Lower leg skin (tissue), 4 donors: Measurements from ENCODE around the gene JAKMIP2. TPM values are rescaled to one million over a fixed set of nuclear protein-coding genes. Genes with fewer than 3 reads are reported as not detected.

Experiments used
- DNase-seq, 2 donors: peaks; one replicate each; pipeline ENCODE4 v3.0.0-alpha.2; 2019; ENCODE audit warnings: low spot score in 2 of 2
- H3K4me3 ChIP-seq: fragments of 200-600 bp; sonication (generic); 2 replicates; pipeline ENCODE4 v1.5.1; 2017; ENCODE audit warnings: mild to moderate bottlenecking, low read depth; ENCODE audit not compliant: poor library complexity, severe bottlenecking
- POLR2A ChIP-seq, 2 donors: fragments of 450-650 bp; IDR thresholded peaks; one replicate each; pipeline ENCODE4 v1.6.1; 2016 to 2017; ENCODE audit warnings: antibody characterized with exemption in 2 of 2, mild to moderate bottlenecking in 1 of 2, moderate library complexity in 1 of 2
- WGBS, 2 donors: methylation state at CpG; one replicate each; pipeline ENCODE4 v1.1.5; 2018; 5-methylcytosine and 5-hydroxymethylcytosine counted together
- intact Hi-C: fragments of 100-400 bp; cut with DNase I; formaldehyde crosslinking; loops from one replicate; pipeline ENCODE4 v1.15.0; 2023; ENCODE audit warnings: low total_unique reads
- total RNA-seq, 4 donors: library from RNA; depleted of rRNA; stranded (reverse); fragments of >200 nt; gene quantifications; one replicate each; pipeline ENCODE4 v1.1.0, GENCODE V29; 2016
- TF ChIP-seq, protein P1 (sequence below), 3 donors: fragments of 450-650 bp; IDR thresholded peaks; one replicate each; pipeline ENCODE4 v1.5.1; 2016; ENCODE audit warnings: antibody characterized with exemption in 3 of 3, mild to moderate bottlenecking in 3 of 3, moderate library complexity in 2 of 3

JAKMIP2 gene
- total RNA-seq, 4 donors from 2014 or later, result 0.23 to 0.34 (median 0.23) TPM; not detected in 1

DNA sequence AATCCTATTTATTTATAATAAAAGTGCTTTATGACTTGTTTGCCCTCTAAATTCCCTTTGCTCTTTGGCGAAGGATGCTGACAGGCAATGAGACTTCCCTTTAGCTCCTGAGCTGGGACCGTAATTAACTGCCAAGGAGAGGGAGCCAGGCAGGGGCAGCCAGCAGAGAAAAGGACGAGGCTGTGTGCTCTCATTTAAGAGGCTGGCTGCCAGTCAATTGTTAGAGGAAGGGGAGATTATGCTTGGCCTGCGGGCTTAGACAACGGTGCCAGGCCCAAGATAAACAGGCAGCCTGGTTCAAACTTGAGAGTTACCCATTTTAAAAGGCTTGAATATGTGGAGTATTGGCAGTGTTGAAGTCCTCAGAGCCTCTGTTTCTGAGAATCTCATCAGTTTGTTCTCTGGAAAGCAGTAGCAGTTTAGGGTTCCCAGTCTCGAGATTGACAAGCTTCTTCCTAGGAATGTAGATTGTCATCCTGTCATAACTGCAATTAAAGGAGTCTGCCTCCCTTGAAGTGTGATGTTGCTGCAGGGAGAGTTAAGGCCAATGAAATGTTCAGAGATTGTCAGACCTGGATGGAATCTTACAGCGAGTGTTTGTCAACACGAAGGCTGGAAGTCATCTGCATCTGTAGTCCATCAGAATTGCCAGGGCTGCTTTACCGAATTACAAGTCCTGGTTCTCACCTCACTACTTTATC, 113.2 kb downstream of the JAKMIP2 start:
- no peak for DNase-seq
- 49 to 52% methylated on average over 9 of the region's 9 CpGs for WGBS, 2 donors
- no peak overlapping the region for H3K4me3 ChIP-seq
- TF ChIP-seq, protein P1, sequence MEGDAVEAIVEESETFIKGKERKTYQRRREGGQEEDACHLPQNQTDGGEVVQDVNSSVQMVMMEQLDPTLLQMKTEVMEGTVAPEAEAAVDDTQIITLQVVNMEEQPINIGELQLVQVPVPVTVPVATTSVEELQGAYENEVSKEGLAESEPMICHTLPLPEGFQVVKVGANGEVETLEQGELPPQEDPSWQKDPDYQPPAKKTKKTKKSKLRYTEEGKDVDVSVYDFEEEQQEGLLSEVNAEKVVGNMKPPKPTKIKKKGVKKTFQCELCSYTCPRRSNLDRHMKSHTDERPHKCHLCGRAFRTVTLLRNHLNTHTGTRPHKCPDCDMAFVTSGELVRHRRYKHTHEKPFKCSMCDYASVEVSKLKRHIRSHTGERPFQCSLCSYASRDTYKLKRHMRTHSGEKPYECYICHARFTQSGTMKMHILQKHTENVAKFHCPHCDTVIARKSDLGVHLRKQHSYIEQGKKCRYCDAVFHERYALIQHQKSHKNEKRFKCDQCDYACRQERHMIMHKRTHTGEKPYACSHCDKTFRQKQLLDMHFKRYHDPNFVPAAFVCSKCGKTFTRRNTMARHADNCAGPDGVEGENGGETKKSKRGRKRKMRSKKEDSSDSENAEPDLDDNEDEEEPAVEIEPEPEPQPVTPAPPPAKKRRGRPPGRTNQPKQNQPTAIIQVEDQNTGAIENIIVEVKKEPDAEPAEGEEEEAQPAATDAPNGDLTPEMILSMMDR (IDR thresholded peaks at IDR 0.05), result no peak
- TF ChIP-seq POLR2A (IDR thresholded peaks at IDR 0.05), result no peak
- intact Hi-C loops, result no loop called here

DNA sequence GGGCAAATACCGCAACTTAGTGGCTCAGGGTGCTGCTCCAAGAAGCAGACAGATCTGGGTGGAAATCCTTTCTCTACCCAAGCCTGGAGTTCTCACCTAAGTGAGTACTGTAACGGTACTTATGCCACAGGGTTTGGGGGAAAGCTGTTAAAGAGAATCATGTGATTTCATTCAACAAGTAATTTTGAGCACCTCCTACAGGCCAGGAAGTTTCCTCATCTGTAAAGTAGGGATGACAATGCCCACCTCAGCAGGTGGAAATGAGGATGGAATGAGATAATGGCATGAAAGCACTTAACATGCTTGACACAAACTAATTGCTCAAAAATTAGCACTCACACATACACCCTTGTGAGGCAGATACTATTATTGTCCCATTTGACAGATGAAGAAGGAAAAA, 114.1 kb downstream of the JAKMIP2 start:
- DNase-seq, result no peak
- intact Hi-C loops, result no loop called here
- 86 to 93% methylated on average over 2 of the region's 2 CpGs for WGBS, 2 donors
- no peak for TF ChIP-seq POLR2A (IDR thresholded peaks at IDR 0.05)
- no peak overlapping the region for H3K4me3 ChIP-seq

DNA sequence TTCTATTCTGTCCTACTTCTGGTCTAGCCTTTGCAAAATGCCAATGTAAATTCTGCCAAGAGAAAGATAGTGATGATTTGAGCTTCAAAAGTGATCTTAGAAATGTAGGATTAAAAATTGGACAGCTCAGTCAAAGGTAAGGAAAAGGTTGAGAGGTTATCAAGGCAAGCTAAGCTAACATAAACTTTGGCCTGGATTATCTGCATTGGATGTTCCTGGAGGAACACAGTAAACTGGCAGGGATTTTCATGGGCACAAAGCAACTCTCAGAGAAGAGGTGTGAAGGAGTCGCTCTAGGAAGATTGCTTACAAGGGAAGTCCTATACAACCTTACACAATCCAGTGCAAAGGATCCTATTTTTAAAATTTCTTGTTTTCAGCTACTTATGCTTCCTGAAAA, 115.2 kb downstream of the JAKMIP2 start:
- no peak overlapping the region for H3K4me3 ChIP-seq
- WGBS, 2 donors, result 94 to 96% methylated on average over 1 of the region's 1 CpG
- TF ChIP-seq POLR2A (IDR thresholded peaks at IDR 0.05), result no peak
- TF ChIP-seq, protein P1 (IDR thresholded peaks at IDR 0.05), result no peak
- no peak for DNase-seq
- intact Hi-C loops, result no loop called here

DNA sequence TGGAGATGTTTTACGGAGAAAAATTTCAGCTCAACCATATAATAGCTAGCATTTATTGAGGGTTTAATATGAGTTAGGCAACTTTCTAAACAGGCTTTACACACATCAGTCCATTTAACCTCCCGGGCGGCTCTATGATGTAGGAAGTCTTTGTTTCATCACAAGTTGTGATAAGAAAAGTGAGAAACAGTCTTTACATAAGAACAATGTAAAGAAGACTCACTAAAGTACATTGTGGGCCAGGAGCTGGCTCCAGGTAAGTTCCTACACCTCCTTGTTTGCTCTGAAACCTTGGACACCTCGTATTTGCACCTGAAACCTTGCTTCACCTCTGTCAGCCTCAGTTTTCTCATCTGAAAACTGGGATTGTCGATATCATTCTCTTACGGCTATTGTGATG, 116.1 kb downstream of the JAKMIP2 start:
- H3K4me3 ChIP-seq, result no peak overlapping the region
- WGBS, 2 donors, result 82 to 84% methylated on average over 6 of the region's 6 CpGs
- no peak for DNase-seq
- intact Hi-C loops, result no loop called here
- TF ChIP-seq POLR2A (IDR thresholded peaks at IDR 0.05), result no peak
- TF ChIP-seq, protein P1 (IDR thresholded peaks at IDR 0.05), result no peak

DNA sequence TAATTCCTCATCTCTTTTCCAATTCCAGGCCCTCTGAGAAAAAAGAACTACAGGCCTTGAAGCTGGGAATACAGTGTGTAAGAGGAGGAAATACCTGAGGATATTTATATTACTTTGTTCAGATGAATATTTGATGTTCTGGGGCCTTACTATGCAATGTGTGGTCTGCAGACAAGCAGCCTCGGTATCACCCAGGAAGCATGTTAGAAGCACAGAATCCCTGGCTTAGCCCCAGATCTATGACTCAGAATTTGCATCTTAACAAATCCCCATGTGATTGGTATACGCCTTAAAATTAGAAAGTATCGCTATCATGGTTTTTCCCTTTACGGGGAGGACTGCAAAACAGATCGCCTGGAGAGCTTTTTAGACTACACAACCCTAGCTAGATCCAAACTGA, 121.0 kb downstream of the JAKMIP2 start:
- no peak overlapping the region for H3K4me3 ChIP-seq
- TF ChIP-seq, protein P1 (IDR thresholded peaks at IDR 0.05), result no peak
- no peak for TF ChIP-seq POLR2A (IDR thresholded peaks at IDR 0.05)
- intact Hi-C loops, result no loop called here
- no peak for DNase-seq
- WGBS, 2 donors, result 58 to 68% methylated on average over 5 of the region's 5 CpGs

DNA sequence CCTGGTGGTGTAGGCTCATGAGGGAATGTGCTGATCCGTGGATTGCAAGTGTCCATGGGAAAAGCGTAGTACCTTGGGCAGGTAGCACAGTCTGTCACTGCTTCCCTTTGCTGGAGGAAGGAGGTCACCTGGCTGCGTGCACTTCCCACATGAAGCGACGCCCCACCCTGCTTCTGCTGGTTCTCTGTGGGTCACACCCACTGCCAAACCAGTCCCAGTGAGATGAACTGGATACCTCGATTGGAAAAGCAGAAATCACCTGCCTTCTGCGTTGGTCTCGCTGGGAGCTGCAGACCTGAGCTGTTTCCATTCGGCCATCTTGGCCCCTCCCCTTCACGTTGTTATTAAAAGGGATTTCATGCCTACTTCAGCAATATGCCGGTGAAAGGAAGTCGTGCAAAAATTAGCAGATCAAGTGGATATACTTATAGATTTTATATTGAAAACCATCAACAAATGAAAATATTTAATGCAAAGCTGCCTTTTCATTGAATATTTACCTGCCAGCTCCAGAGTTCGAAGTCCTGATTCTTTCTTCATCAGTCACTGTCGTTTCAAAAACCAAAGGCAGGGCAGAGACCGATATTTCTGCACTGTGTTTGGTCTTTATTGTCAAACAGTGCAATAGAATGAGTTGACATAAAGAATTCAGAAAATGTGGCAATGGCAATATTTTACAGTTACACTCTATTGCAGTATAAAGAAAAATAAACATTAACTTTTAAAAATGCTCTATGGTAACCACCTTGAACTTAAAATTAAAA, 123.2 kb downstream of the JAKMIP2 start:
- intact Hi-C loops, result no loop called here
- H3K4me3 ChIP-seq, result no peak overlapping the region
- 80 to 81% methylated on average over 15 of the region's 15 CpGs for WGBS, 2 donors
- no peak for TF ChIP-seq POLR2A (IDR thresholded peaks at IDR 0.05)
- TF ChIP-seq, protein P1 (IDR thresholded peaks at IDR 0.05), result no peak
- DNase-seq, result no peak
